Vagina (tissue), 2 donors: ENCODE data around the gene CCNI2.

Experiments
- POLR2A ChIP-seq, 2 donors: fragments of 450-650 bp; IDR thresholded peaks; one replicate each; pipeline ENCODE4 v1.6.1; 2017; ENCODE audit warnings: antibody characterized with exemption in 2 of 2, mild to moderate bottlenecking in 2 of 2, moderate library complexity in 2 of 2
- POLR2AphosphoS5 ChIP-seq, 2 donors: sonication (generic); formaldehyde crosslinking; IDR thresholded peaks; one replicate each; pipeline ENCODE4 v1.9.0; 2017; ENCODE audit warnings: antibody characterized with exemption in 2 of 2, mild to moderate bottlenecking in 2 of 2, low read depth in 1 of 2; ENCODE audit not compliant: insufficient read depth in 1 of 2
- TF ChIP-seq, protein P1 (sequence below), 3 experiments: fragments of 450-650 bp in 2 of 3; fragments of 200-600 bp in 1 of 3; sonication (generic) in 1 of 3; IDR thresholded peaks; one replicate each; pipeline ENCODE4 v1.5.1; 2017 to 2019; ENCODE audit warnings: antibody characterized with exemption in 3 of 3, mild to moderate bottlenecking in 2 of 3, moderate library complexity in 2 of 3

DNA sequence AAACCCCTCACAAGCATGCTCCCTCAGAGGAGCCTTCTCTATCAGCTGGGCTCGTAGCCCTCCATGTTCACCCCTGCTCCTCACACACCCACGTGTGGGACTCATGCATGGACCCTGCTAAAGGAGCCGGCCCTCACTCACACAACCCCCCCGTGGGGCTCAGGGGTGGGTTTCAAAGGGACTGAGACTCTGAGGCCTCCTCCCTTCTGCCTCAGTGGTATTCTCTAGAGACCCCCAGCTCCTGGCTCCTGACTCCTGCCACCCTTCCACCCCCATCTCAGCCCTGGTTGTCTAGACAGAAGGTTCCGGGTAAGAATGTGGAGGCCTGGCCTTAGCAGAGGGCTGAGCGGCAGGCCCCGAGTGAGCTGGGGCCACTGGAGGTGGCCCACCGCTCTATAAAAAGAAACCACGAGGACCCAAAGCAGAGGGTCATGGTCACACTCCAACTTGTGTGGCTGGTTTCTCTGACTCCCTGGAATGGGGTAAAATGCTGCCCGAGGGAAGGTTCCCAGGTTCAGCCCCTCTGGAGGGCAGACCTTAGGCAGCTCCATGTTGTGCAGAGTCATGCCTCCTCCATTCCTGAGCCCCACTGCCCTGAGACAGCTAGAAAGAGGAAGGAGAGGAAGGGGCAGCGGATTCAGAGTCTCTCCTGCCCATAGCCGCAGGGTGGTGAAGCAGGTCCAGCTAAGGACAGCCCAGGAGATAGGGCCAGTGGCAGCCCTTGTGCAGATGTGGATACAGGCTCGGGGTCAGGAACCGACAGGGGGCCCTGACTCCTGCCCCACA lies 19.0 kb downstream of the CCNI2 start:
- TF ChIP-seq, protein P1, sequence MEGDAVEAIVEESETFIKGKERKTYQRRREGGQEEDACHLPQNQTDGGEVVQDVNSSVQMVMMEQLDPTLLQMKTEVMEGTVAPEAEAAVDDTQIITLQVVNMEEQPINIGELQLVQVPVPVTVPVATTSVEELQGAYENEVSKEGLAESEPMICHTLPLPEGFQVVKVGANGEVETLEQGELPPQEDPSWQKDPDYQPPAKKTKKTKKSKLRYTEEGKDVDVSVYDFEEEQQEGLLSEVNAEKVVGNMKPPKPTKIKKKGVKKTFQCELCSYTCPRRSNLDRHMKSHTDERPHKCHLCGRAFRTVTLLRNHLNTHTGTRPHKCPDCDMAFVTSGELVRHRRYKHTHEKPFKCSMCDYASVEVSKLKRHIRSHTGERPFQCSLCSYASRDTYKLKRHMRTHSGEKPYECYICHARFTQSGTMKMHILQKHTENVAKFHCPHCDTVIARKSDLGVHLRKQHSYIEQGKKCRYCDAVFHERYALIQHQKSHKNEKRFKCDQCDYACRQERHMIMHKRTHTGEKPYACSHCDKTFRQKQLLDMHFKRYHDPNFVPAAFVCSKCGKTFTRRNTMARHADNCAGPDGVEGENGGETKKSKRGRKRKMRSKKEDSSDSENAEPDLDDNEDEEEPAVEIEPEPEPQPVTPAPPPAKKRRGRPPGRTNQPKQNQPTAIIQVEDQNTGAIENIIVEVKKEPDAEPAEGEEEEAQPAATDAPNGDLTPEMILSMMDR (IDR thresholded peaks at IDR 0.05): no peak
- TF ChIP-seq POLR2AphosphoS5 (IDR thresholded peaks at IDR 0.05; ENCODE audit: insufficient read depth in 1 of 2, low read depth in 1 of 2) (no peak), POLR2A (IDR thresholded peaks at IDR 0.05) (no peak)
